Measurements from ENCODE around the gene ANKH.

ANKH gene

GRCh38 chr5:14667770-14668169, 203.8 kb downstream of the ANKH start:
- H3K4me3 ChIP-seq (ENCODE audit: low read length), result no peak overlapping the region
- TF ChIP-seq, protein P1, sequence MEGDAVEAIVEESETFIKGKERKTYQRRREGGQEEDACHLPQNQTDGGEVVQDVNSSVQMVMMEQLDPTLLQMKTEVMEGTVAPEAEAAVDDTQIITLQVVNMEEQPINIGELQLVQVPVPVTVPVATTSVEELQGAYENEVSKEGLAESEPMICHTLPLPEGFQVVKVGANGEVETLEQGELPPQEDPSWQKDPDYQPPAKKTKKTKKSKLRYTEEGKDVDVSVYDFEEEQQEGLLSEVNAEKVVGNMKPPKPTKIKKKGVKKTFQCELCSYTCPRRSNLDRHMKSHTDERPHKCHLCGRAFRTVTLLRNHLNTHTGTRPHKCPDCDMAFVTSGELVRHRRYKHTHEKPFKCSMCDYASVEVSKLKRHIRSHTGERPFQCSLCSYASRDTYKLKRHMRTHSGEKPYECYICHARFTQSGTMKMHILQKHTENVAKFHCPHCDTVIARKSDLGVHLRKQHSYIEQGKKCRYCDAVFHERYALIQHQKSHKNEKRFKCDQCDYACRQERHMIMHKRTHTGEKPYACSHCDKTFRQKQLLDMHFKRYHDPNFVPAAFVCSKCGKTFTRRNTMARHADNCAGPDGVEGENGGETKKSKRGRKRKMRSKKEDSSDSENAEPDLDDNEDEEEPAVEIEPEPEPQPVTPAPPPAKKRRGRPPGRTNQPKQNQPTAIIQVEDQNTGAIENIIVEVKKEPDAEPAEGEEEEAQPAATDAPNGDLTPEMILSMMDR (conservative IDR thresholded peaks at IDR 0.05; ENCODE audit: low read depth, low read length), result no peak
- no peak for DNase-seq (ENCODE audit: low read depth)

GRCh38 chr5:14667290-14667689, 204.3 kb downstream of the ANKH start:
- TF ChIP-seq, protein P1 (conservative IDR thresholded peaks at IDR 0.05; ENCODE audit: low read depth, low read length), result no peak
- no peak for DNase-seq (ENCODE audit: low read depth)
- H3K4me3 ChIP-seq (ENCODE audit: low read length), result no peak overlapping the region

- no peak overlapping the region for H3K4me3 ChIP-seq (ENCODE audit: low read length)
- TF ChIP-seq, protein P1 (conservative IDR thresholded peaks at IDR 0.05; ENCODE audit: low read depth, low read length), result no peak
- no peak for DNase-seq (ENCODE audit: low read depth)
Measured at GRCh38 chr5:14666357-14666756, 205.2 kb downstream of the ANKH start.

DNA sequence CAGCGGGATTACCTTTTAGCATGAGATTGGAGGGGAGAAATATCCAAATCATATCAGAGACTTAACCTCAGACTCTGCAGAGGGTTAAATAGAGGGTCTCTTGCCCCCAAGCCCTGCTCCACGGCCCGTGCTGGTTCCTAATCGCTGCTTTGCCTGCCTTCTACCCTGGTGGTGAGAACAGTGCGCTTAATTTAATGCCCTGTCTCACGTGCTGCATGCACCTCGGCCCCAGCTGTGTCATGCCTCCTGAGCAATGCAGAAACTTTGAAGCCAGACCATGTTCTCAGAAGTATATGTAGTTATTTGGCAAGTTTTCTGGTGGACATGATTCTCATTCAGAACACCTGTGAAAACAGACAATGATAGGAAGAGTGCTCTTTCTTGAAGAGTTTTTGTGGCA, 205.6 kb downstream of the ANKH start:
- TF ChIP-seq, protein P1 (conservative IDR thresholded peaks at IDR 0.05; ENCODE audit: low read depth, low read length), result peak; percentile 27

GRCh38 chr5:14665101-14665822, 206.3 kb downstream of the ANKH start:
- DNase-seq (ENCODE audit: low read depth), result no peak
- peak overlapping the region; percentile 76 for H3K4me3 ChIP-seq (ENCODE audit: low read length)
- TF ChIP-seq, protein P1 (conservative IDR thresholded peaks at IDR 0.05; ENCODE audit: low read depth, low read length), result no peak

More for the DNA sequence above, 205.6 kb downstream of the ANKH start:
- peak overlapping the region; percentile 76 for H3K4me3 ChIP-seq (ENCODE audit: low read length)
- no peak for DNase-seq (ENCODE audit: low read depth)

DNA sequence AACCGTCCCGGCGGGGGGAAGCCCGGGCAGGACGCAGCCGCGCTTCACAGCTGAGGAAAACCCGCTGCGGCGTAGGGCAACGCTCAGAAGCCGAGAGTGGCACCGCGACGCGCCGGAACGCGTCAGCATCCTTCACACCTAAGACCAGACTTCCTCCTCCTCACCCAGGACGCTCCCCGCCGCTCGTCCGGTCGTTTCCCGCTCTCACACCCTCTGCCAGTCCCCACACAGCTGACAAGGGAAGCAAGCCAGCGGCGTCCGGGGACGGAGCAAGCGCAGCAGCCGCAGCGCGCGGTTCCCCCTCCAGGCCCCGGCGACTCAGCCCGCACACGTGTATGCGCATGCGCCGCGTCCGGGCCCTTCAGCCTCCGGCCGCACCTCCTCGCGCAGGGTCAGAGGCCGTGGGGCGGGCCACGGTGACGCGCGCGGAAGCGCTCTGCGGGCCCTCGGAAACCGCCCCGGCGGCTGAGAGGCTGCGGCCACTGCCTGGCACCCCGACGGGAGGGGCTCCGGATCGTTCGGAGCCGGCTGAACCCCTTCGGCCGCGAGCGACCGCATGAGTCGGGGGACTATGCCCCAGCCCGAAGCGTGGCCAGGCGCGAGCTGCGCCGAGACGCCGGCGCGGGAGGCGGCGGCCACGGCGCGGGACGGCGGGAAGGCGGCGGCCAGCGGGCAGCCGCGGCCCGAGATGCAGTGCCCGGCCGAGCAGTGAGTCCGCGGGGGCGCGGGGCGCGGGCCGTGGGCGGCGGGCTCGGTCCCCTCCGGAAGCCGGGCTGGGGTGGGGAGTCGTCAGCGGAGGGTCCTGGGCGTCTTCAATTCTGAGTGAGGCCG, 207.1 kb downstream of the ANKH start, which contains the start of gene OTULIN:
Gene OTULIN, plus strand, starts transcription at position 449 of the 831 bp plus-strand sequence. Its CDS starts 108 bp downstream, at position 557.
- peak within 1 kb of the TSS; percentile 76 for H3K4me3 ChIP-seq (ENCODE audit: low read length)
- TF ChIP-seq, protein P1 (conservative IDR thresholded peaks at IDR 0.05; ENCODE audit: low read depth, low read length), result no peak
- DNase-seq (ENCODE audit: low read depth), result no peak
